ENCODE results near the gene NR3C2.

Gene NR3C2

DNA sequence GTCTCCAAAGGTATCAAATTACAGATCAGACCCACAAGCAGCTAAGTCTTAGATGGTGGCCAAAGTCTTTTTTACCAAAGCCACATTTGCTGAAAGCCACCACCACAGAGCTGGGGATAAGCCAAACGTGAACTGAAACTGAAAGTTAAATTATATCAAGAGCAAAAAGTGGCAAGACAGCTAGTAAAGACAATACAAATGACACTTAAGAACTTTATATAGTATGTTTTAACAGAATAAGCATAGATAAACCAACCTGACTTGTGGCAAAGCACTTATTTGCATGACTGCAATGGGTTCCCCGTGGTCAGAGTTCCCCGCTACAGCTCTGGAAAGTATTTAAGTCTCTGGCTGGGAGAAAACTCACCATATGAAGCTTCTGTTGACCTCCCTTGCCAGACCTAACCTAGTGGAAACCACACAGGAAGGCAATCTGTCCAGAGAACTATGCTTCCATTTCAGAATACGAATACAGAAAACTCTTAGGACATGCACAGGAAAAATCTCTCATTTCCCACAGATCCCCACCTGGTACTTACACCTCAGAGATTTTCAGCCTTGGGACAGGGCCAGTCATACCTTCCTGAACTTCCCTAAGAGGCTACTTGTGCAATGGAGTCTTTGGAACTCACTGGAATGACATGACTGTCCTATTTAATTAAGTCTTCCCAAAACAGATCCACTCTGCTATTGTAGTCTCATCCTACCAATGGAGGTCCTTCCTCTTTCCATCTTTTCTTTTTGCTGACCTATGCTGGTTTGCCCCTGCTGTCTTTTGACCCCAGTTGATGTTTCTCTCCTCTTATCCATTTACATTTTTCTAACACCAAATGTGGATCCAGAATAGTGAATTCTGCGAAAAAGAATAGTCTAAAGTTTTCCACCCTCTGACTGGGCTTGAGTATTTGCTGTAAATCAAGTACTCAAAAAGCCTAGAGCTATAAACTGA, 225.1 kb downstream of the NR3C2 start:
- TF ChIP-seq, protein P1, sequence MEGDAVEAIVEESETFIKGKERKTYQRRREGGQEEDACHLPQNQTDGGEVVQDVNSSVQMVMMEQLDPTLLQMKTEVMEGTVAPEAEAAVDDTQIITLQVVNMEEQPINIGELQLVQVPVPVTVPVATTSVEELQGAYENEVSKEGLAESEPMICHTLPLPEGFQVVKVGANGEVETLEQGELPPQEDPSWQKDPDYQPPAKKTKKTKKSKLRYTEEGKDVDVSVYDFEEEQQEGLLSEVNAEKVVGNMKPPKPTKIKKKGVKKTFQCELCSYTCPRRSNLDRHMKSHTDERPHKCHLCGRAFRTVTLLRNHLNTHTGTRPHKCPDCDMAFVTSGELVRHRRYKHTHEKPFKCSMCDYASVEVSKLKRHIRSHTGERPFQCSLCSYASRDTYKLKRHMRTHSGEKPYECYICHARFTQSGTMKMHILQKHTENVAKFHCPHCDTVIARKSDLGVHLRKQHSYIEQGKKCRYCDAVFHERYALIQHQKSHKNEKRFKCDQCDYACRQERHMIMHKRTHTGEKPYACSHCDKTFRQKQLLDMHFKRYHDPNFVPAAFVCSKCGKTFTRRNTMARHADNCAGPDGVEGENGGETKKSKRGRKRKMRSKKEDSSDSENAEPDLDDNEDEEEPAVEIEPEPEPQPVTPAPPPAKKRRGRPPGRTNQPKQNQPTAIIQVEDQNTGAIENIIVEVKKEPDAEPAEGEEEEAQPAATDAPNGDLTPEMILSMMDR (IDR thresholded peaks at IDR 0.05; ENCODE audit: low read length), result no peak
- no peaks in the 10 kb centered on the region for H3K79me2 ChIP-seq (ENCODE audit: insufficient read depth, low read length)
- no peaks in the 10 kb centered on the region for H4K20me1 ChIP-seq (ENCODE audit: insufficient read depth, low read length)
- H3K36me3 ChIP-seq (ENCODE audit: insufficient read depth, low read length), result no peaks in the 10 kb centered on the region
- H3K9me3 ChIP-seq (ENCODE audit: low read length), result no peaks in the 10 kb centered on the region
- H3F3A ChIP-seq (ENCODE audit: insufficient read depth, low read length), result no peaks in the 10 kb centered on the region
- H3K9ac ChIP-seq (ENCODE audit: low read length), result no peak overlapping the region; the same call in 1 of the 2 replicates
- no peak overlapping the region for H2AFZ ChIP-seq (ENCODE audit: low read length)
- peak overlapping the region; percentile 49 for H3K4me3 ChIP-seq (ENCODE audit: low read depth, low read length, poor library complexity, severe bottlenecking)
- H3K9me2 ChIP-seq (ENCODE audit: low read depth, low read length), result no peaks in the 10 kb centered on the region
- H3K27me3 ChIP-seq (ENCODE audit: insufficient read depth, low read length), result no peaks in the 10 kb centered on the region
- H3K4me1 ChIP-seq (ENCODE audit: insufficient read depth, low read length, severe bottlenecking), result peaks cover 29% of the 10 kb centered on the region
- peak overlapping the region; percentile 58 for H3K4me2 ChIP-seq (ENCODE audit: low read length)
- peak overlapping the region; percentile 57 for H3K27ac ChIP-seq (ENCODE audit: low read depth, low read length, poor library complexity, severe bottlenecking)

DNA sequence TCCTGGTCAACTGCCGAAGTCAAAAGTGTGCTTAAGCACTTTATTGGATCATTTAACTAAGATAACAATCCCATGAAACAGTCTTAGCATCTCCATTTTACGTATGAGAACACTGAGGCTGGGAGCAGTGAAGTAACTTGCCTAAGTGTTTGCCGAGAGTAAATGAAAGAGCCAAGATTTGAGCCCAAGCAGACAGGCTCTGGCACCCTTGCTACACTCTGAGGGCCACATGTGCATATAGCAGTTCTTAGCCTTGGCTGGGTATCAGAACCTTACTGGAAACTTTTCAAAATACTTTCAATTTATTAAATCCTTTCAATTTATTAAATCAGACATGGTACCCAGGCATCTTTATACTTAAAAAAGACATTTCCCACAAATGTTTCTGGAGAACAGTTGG, 225.9 kb downstream of the NR3C2 start:
- Histone ChIP-seq H3K4me3 (ENCODE audit: low read depth, low read length, poor library complexity, severe bottlenecking) (peak overlapping the region; percentile 49), H3K9ac (ENCODE audit: low read length) (no peak overlapping the region; the same call in 1 of the 2 replicates), H3F3A (ENCODE audit: insufficient read depth, low read length) (no peaks in the 10 kb centered on the region), H3K27ac (ENCODE audit: low read depth, low read length, poor library complexity, severe bottlenecking) (peak overlapping the region; percentile 57), H3K9me2 (ENCODE audit: low read depth, low read length) (no peaks in the 10 kb centered on the region), H3K36me3 (ENCODE audit: insufficient read depth, low read length) (no peaks in the 10 kb centered on the region), H3K9me3 (ENCODE audit: low read length) (no peaks in the 10 kb centered on the region), H3K79me2 (ENCODE audit: insufficient read depth, low read length) (no peaks in the 10 kb centered on the region), H3K4me2 (ENCODE audit: low read length) (peak overlapping the region; percentile 58), H2AFZ (ENCODE audit: low read length) (no peak overlapping the region), H3K27me3 (ENCODE audit: insufficient read depth, low read length) (no peaks in the 10 kb centered on the region), H4K20me1 (ENCODE audit: insufficient read depth, low read length) (no peaks in the 10 kb centered on the region), H3K4me1 (ENCODE audit: insufficient read depth, low read length, severe bottlenecking) (peaks cover 29% of the 10 kb centered on the region)
- TF ChIP-seq EZH2 (IDR thresholded peaks at IDR 0.05; ENCODE audit: borderline replicate concordance, low read length), result no peak
- TF ChIP-seq, protein P1 (IDR thresholded peaks at IDR 0.05; ENCODE audit: low read length), result no peak

DNA sequence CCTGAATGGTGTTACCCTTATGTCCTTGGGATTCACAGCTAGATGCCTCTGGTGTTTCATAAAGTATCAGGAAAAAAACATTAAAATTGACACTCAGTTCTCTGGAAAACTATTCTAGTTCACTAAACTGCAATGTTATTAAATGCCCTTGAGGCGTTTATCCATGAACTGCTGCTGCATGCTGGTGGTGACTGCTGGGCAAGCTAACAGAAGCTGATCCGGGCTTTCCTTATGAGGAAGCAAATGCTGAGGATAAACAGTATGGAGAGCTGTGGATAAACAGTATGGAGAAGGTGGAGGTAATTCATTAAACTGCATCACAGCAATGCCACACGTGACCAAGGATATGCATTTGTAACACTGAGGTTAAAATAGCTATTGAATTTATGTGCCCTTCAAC, 227.0 kb downstream of the NR3C2 start:
- no peak overlapping the region for H3K9ac ChIP-seq (ENCODE audit: low read length)
- no peaks in the 10 kb centered on the region for H3K9me2 ChIP-seq (ENCODE audit: low read depth, low read length)
- no peaks in the 10 kb centered on the region for H4K20me1 ChIP-seq (ENCODE audit: insufficient read depth, low read length)
- H3K4me3 ChIP-seq (ENCODE audit: low read depth, low read length, poor library complexity, severe bottlenecking), result no peak overlapping the region
- peaks cover 29% of the 10 kb centered on the region for H3K4me1 ChIP-seq (ENCODE audit: insufficient read depth, low read length, severe bottlenecking)
- H3K9me3 ChIP-seq (ENCODE audit: low read length), result no peaks in the 10 kb centered on the region
- H3K27ac ChIP-seq (ENCODE audit: low read depth, low read length, poor library complexity, severe bottlenecking), result no peak overlapping the region
- no peak overlapping the region for H2AFZ ChIP-seq (ENCODE audit: low read length)
- H3K4me2 ChIP-seq (ENCODE audit: low read length), result no peak overlapping the region
- TF ChIP-seq, protein P1 (IDR thresholded peaks at IDR 0.05; ENCODE audit: low read length), result no peak
- no peak for TF ChIP-seq EZH2 (IDR thresholded peaks at IDR 0.05; ENCODE audit: borderline replicate concordance, low read length)
- no peaks in the 10 kb centered on the region for H3K27me3 ChIP-seq (ENCODE audit: insufficient read depth, low read length)
- no peaks in the 10 kb centered on the region for H3F3A ChIP-seq (ENCODE audit: insufficient read depth, low read length)
- no peaks in the 10 kb centered on the region for H3K36me3 ChIP-seq (ENCODE audit: insufficient read depth, low read length)
- H3K79me2 ChIP-seq (ENCODE audit: insufficient read depth, low read length), result no peaks in the 10 kb centered on the region

All from OCI-LY1 (cell line).